Mucosa of descending colon (tissue), 3 donors: ENCODE data around the gene MAGEB17. TPM values are rescaled to one million over a fixed set of nuclear protein-coding genes. Genes with fewer than 3 reads are reported as not detected.

Experiments
- ATAC-seq: fragments of 200-7000 bp; cut with Tn5 transposase; one replicate; pipeline ENCODE4 v1.9.1; 2020; ENCODE audit warnings: mild to moderate bottlenecking, moderate library complexity
- DNase-seq, 3 donors: peaks; one replicate each; pipeline ENCODE4 v3.0.0-alpha.2; 2020
- H3K36me3 ChIP-seq: fragments of 200-600 bp; one replicate; pipeline ENCODE4 v1.8.0; 2021; ENCODE audit warnings: low read depth, mild to moderate bottlenecking
- H3K4me1 ChIP-seq: fragments of 200-600 bp; one replicate; pipeline ENCODE4 v1.8.0; 2021; ENCODE audit warnings: low read depth, mild to moderate bottlenecking
- H3K4me3 ChIP-seq: fragments of 200-600 bp; one replicate; pipeline ENCODE4 v1.8.0; 2021; ENCODE audit warnings: mild to moderate bottlenecking
- H3K9me3 ChIP-seq: fragments of 200-600 bp; one replicate; pipeline ENCODE4 v1.8.0; 2021; ENCODE audit warnings: mild to moderate bottlenecking
- CTCF ChIP-seq: fragments of 200-600 bp; IDR thresholded peaks from one replicate; pipeline ENCODE4 v1.8.0; 2022; ENCODE audit warnings: antibody characterized with exemption, mild to moderate bottlenecking
- intact Hi-C, 2 donors: fragments of 100-400 bp; cut with DNase I in 1 of 2; cut with micrococcal nuclease in 1 of 2; formaldehyde crosslinking; loops; one replicate each; pipeline versions ENCODE4 v1.11.0 to v1.11.1; 2022; cut with DNase I, micrococcal nuclease
- long read RNA-seq, 2 donors: library from polyadenylated mRNA; unstranded; transcript quantifications; one replicate each; pipeline ENCODE4 v2.0.0, GENCODE V29; 2019 to 2021
- total RNA-seq, 3 donors: library from RNA; stranded (reverse); fragmentation: NEBNext Ultra II Directional in 2 of 3; extraction: Animal tissue kit (Norgen Biotek cat#: 25700) in 2 of 3; gene quantifications; one replicate each; pipeline versions ENCODE4 v1.2.1 to v1.2.4, GENCODE V29; 2021 to 2023
- donor health status: DM: no; HTN: no; CAD: no; lungs with moderate emphysema.
- donor health status: DM: no; HTN: no; CAD: no.
- donor health status: DM: no; HTN: yes; CAD: no.

MAGEB17 gene
- total RNA-seq, result under 1 TPM in 1 of 3 donors, not detected in 2; 0.22 TPM
- long read RNA-seq, donor 1, result 0 reads
- long read RNA-seq, donor 2, result 0 reads

GRCh38 chrX:16167181-16167580 is at the start of gene MAGEB17:
TSS of gene MAGEB17 (plus strand) at chrX:16167481. CDS start at chrX:16170383, 2,902 bp downstream.
- ATAC-seq (no peak), DNase-seq (no peak)
- no peaks in the 10 kb centered on the region for H3K4me1 ChIP-seq
- TF ChIP-seq CTCF, result no peak
- H3K36me3 ChIP-seq, result no peaks in the 10 kb centered on the region
- H3K9me3 ChIP-seq, result no peaks in the 10 kb centered on the region
- H3K4me3 ChIP-seq, result no peak within 1 kb of the TSS
- intact Hi-C loops, result no loop called here

GRCh38 chrX:16119353-16120220 is 47.7 kb upstream of the MAGEB17 start:
- Histone ChIP-seq H3K9me3 (no peaks in the 10 kb centered on the region), H3K4me3 (no peak overlapping the region), H3K4me1 (no peaks in the 10 kb centered on the region), H3K36me3 (no peaks in the 10 kb centered on the region)
- intact Hi-C loops, result no loop called here
- ATAC-seq (no peak), DNase-seq (no peak)
- TF ChIP-seq CTCF, result no peak

- Histone ChIP-seq H3K9me3 (no peaks in the 10 kb centered on the region), H3K4me3 (no peak overlapping the region), H3K4me1 (no peaks in the 10 kb centered on the region), H3K36me3 (no peaks in the 10 kb centered on the region)
- no peak for ATAC-seq
- intact Hi-C loops, result no loop called here
- DNase-seq, result no peak
- TF ChIP-seq CTCF, result no peak
Observed at GRCh38 chrX:16120431-16120830, 46.9 kb upstream of the MAGEB17 start.

GRCh38 chrX:16123222-16123786 is 44.0 kb upstream of the MAGEB17 start, which contains the start of gene GRPR:
TSS of gene GRPR (plus strand) at chrX:16123565. CDS start at chrX:16123954, 389 bp downstream.
- no peak within 1 kb of the TSS for H3K4me3 ChIP-seq
- ATAC-seq, result peak; percentile 98
- intact Hi-C loops, result no loop called here

GRCh38 chrX:16124201-16124600 is 43.1 kb upstream of the MAGEB17 start:
- DNase-seq (no peak), ATAC-seq (no peak)
- no peaks in the 10 kb centered on the region for H3K4me1 ChIP-seq
- no peaks in the 10 kb centered on the region for H3K36me3 ChIP-seq
- TF ChIP-seq CTCF, result no peak
- H3K9me3 ChIP-seq, result no peaks in the 10 kb centered on the region
- intact Hi-C loops, result no loop called here
- H3K4me3 ChIP-seq, result no peak overlapping the region

More at GRCh38 chrX:16123222-16123786, 44.0 kb upstream of the MAGEB17 start, which contains the start of gene GRPR:
- H3K4me1 ChIP-seq, result no peaks in the 10 kb centered on the region
- H3K9me3 ChIP-seq, result no peaks in the 10 kb centered on the region
- no peaks in the 10 kb centered on the region for H3K36me3 ChIP-seq
- peak; percentile 67 to 84 (median 69) for DNase-seq
- TF ChIP-seq CTCF, result peak; percentile 40
